HG03280 (cell line): ENCODE results near the gene UBR4.
"Not testable (repeated sequence)": the region's sequence is repeated elsewhere in the genome, so short reads cannot be mapped to it uniquely, and the experiment has no call there.

ENCODE experiments used
- ATAC-seq: cut with Tn5 transposase; IDR thresholded peaks from one replicate; pipeline ENCODE4 v1.9.1; 2021; ENCODE audit warnings: mild to moderate bottlenecking, moderate library complexity; ENCODE audit not compliant: unreplicated experiment

UBR4 gene

DNA sequence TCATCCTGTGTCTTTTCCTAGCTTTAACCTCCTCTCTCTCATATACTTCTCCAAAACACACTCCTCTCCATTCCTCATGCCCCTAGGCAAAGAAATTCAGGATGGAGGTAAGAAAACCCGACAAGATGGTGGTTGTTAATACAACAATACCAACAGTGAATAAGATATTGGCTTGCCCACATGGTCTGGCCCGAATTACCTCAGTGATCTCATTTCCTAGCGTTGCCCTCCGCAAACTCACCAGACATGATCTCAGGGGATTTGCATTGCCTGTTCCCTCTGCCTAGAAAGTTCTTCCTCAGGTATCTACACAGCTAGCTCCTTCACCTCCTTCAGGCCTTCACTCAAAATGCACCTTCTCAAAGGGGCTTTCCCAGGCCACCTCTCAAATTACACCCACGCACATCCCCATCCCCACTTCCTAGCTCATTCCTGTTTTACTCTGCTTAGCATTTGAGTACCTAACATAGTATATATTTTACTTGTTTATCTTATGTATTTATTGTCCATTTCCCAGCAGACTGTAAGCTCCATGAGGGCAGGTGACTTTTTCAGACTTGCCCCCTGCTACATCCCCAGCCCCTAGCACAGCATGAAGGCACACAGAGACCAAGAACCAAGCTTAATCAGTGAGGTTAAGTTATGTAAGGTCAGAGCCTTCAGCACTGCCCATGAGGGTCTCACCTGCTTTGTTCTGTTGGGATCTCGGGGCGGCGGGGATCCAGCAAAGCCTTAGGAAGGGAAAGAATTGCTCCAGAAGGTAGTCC lies 10.2 kb upstream of the UBR4 start:
- ATAC-seq, result no peak

GRCh38 chr1:19219451-19219850 lies 9.4 kb upstream of the UBR4 start:
- no peak for ATAC-seq

DNA sequence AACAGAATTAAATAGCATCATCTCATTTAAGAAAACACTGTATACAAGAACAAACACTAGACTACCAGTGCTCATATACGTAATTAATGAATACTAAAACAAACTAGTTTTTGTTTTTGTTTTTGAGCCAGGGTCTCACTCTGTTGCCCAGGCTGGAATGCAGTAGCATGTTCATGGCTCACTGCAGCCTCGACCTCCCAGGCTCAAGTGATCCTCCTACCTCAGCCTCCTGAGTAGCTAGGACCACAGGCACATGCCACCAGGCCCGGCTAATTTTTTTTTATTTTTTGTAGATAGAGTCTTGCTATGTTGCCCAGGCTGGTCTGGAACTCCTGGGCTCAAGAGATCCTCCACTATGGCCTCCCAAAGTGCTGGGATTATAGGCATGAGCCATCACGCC lies 6.5 kb upstream of the UBR4 start:
- not testable (repeated sequence) for ATAC-seq

GRCh38 chr1:19213580-19213979 lies 3.5 kb upstream of the UBR4 start:
- ATAC-seq, result no peak

- ATAC-seq, result no peak
These were observed 2.1 kb upstream of the UBR4 start for GRCh38 chr1:19212167-19212566.

DNA sequence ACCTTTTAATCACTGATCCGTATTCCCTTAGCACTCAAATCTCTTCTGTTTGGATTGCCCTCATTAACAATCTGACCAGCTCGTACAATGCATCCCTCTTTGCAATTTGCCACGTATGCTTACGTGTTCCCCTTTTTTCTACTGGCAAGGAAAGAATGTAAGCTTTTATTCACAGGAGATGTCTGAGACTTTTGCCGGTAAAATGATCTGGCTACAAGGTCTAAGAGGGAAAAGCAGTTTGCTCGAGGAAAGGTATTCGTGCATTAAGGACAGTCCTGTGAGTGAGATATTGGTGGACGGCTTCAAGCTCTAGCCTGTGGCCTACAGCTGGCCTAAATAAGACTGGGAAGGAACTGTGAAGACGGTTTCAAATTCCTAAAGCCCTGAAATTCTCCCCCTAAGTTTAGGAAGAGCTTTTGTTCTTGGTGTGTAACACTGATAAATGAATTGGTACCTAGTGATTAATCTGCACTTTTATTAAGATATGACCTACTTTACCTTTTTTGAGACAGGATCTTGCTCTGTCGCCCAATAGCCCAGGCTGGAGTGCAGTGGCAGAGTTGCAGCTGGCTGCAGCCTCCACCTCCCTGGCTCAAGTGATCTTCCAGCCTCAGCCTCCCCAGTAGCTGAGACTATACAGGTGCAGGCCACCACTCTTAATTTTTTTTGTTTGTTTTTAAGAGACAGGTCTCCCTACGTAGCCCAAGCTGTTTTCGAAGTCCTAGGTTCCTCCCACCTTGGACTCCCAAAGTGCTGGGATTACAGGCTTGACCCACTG lies 895 bp upstream of the UBR4 start:
- ATAC-seq, result no peak

DNA sequence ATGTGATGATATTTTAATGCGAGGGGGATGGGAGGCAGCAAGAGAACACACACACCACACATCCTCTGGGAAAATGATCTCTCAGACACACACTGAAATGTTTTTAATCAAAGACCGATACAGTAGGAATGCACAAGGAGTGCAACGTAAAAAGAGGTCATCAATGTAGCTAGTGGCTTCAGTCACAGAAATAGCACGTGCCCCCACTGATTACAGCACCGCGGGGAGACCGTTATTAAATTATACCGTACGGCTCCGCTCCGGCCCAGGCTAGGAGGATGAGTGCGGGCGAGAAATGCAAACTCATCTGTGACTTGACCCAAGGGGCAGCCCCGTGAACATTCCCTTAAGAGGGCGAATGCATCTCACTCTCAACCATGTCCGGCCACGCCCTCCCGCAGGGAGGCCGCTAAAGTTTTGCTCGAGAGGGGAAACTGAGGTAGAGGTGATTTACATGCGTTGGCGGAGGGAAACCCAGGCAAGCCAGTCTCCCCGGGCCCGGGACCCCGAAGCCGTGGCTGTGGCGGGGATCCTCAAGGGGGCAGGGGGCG lies 552 bp downstream of the UBR4 start:
- peak; percentile 52 for ATAC-seq

DNA sequence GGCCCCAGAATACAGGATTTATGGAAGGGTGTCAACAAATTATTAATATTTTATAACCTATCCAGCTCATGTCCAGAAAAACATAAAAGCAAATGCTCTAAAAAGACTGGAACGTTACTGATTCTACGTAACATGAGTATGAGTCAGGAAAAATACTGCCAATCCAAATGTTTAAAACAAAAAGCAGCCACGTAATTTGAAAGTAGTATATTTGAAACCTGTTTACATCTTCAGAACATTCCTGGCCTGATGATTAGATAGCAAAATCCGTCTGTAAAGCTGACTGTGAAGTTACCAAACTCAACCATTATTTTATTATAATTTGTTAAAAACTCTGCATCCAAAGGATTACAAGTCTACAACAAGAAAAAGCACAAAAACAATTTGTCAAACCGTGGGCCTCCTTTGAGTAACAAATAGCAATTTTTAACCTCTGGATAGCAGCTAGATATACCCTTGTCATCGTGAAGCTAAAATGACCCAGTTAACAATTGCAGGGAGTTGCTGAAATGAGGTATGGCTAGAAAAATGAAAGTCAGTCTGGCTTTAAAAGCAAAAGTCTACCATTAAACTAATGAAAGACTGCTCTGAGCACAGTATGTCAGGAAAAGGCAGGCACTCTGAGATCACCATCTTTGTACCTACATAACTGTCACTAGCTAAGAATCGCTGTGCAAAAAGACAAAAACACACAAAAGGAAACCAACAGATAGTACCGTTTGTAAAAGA lies 1.2 kb downstream of the UBR4 start:
- ATAC-seq, result no peak

DNA sequence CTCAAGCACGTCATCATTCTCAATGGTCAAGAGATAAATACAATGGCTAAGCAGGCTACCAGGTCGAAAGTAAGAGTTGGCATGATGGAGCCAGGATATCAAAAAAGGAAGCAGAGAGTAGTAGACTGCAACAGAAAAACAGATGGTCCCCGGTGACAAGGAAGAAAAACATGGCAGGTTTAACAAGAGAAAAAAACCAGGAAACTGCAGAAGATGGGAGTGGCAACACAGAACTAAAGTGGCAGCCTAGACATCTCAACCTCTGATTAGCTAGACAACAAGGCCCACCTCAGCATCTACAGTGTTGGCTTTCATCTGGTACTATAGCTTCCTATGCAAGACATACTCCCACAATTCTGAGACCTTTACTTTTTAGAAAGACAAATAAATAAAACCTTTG lies 3.1 kb downstream of the UBR4 start:
- ATAC-seq, result no peak

DNA sequence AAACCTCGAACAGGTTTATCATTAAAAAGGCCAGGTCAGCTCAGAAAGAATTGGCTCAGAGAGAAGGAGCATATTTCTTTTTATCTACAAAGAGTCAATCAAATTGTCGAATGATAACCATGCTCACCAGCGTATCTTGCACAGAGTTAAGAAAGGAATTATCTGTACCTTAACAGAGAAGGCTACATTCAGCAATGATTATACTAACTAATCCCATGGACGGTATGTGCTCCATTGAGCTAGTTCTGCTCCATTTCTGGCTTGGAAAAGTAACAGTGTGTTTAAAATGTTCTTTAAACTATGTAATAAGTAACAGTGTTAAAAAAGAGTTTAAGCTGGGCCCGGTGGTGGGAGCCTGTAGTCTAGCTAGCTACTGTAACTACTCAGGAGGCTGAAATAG lies 4.2 kb downstream of the UBR4 start:
- ATAC-seq, result no peak

DNA sequence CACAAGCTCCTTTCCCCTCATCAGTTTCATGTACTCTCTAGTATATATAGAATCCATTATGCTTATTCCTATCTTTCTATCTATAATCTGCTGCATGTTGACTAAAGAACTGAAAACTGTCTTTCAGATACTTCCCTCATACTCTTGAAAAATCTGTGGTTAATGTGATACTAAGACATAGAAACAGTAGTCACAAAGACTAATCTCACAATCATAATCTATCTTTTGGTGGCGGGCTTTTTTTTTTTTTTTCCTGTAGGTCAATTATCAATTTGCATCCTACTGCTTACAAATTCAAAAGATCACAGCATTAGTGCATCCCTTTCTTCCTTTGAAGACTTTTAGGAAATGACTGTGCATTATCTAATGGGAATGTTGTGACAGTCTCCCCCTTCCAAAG lies 4.7 kb downstream of the UBR4 start:
- ATAC-seq, result no peak

DNA sequence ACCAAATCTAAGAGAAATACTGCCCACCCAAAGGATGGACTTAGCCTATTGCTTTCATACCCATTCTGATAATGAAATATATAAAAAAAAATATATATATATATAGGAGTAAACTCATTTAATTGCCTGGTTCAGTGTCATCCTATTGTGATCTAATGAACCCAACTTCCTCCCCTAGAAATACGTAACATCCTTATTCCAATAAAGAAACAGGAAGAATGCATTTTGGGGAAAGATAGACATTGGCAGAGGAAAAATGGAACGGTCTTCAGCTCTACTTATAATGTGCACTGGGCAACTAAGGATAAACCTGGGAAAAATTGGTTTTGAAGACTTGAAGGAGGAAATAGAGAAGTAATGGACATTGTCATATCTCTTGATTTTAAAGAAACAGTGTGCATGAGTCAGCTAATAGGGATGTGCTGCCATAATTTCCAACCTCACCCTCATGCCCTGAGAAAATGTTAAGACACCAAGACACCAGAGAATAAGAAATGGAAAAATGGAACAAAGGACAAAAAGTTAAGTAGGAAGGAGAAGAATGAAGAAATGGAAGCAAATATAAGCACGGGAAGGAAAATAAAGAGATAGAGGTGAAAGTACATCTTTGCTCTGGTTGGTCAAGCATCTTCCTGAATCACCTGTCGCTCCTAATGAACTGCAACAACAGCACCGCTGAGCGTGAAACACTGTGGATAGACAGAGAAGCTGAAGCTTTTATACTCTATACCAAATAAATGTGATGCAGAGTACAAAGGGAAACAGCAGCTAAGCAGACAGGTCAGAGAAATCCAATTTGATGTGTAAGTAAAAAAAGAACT lies 5.4 kb downstream of the UBR4 start:
- ATAC-seq, result no peak

- no peak for ATAC-seq
These were observed 6.6 kb downstream of the UBR4 start for GRCh38 chr1:19203440-19203839.

GRCh38 chr1:19202396-19202795 lies 7.7 kb downstream of the UBR4 start:
- no peak for ATAC-seq

GRCh38 chr1:19199969-19200604 lies 10.0 kb downstream of the UBR4 start:
- no peak for ATAC-seq

DNA sequence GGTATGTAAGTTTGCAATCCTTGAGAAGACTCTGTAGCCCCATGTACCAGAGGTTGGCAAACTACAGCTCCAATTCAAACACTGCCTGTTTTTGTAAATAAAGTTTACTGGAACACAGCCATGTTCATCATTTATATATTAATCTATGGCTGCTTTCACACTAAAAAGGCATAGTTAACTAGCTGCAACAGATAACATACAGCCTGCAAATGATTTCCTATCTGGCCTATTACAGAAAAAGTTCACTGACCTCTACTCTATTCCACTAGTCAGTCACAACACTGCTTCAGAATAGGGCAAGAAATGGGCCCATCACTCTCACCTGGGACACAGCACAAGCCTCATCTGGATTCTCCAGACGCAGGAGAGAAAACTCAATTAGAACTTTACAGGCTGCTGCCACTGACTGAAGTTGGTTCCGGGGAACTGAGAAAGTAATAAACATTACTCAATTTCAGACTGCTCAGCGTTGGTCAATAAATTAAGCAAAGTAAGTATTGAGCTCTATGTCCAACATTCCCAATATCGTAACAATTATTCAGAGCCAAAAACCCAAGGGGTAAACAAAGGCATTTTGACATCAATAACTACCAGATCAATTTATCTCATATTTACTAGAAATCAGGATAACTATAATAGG lies 10.6 kb downstream of the UBR4 start:
- ATAC-seq, result no peak

GRCh38 chr1:19198820-19199219 lies 11.2 kb downstream of the UBR4 start:
- ATAC-seq, result no peak

GRCh38 chr1:19197845-19198244 lies 12.2 kb downstream of the UBR4 start:
- no peak for ATAC-seq

DNA sequence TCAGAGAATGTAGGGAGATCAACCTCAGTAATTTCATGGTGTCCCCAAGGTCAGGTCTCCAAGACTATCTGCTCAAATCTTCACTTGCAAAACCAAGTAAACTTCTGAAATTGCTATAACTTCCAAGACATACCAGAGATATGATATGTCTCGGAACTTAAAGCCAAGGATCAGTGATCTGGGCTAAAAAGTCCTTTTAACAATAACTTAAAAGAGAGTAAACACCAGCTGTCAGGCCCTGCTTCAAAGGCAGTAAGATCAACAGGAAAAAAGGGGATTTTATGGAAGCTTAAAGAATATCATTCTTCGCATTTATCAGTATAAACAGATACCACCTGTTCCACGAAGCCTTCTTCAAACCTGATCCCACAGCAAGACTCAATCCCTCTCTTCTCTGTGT lies 13.7 kb downstream of the UBR4 start:
- ATAC-seq, result no peak

DNA sequence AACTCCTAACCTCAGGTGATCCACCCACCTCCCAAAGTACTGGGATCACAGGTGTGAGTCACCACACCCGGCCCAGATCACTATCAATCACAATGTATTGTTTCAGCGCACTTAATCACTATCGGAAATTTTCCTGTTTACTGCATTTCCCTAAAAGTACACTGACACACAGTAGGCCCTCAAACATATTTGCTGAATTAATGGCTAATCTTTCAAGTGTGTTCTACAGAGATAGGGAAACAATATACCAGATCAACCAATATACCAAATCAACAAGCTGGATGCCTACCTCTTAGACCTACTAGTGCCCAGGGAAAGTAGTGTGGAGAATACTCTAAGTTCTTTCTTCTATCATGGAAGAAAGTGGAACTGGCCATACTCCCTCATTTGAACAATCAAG lies 17.1 kb downstream of the UBR4 start:
- no peak for ATAC-seq
